Measurements from ENCODE around the gene CFAP65.

The CFAP65 gene

DNA sequence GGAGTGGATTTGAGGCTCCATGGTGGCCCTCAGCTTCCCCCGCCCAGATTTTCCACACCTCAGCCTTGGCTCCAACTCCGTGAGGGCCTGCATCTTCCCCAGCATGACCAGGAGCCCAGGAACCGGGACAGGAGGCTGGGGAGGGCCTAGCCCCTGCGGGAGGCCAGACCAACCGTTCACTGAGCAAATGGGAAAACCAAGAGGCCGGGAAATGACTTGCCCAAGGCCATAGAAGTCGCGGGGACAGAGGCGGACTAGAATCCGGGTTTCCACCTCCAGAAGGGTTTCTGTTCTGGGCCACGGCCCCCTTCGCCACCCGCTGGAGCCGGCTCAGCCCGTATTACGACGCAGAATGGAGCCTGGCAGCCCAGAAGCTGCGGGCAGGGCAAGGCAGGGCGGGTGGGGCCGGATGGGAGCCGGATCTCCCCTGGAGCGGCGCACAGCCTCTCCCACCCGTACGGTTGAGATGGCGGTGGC is 40.2 kb downstream of the CFAP65 start:
- TF ChIP-seq, protein P1, sequence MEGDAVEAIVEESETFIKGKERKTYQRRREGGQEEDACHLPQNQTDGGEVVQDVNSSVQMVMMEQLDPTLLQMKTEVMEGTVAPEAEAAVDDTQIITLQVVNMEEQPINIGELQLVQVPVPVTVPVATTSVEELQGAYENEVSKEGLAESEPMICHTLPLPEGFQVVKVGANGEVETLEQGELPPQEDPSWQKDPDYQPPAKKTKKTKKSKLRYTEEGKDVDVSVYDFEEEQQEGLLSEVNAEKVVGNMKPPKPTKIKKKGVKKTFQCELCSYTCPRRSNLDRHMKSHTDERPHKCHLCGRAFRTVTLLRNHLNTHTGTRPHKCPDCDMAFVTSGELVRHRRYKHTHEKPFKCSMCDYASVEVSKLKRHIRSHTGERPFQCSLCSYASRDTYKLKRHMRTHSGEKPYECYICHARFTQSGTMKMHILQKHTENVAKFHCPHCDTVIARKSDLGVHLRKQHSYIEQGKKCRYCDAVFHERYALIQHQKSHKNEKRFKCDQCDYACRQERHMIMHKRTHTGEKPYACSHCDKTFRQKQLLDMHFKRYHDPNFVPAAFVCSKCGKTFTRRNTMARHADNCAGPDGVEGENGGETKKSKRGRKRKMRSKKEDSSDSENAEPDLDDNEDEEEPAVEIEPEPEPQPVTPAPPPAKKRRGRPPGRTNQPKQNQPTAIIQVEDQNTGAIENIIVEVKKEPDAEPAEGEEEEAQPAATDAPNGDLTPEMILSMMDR (IDR thresholded peaks at IDR 0.05; ENCODE audit: borderline replicate concordance, control extremely low read depth, extremely low read depth, insufficient read depth, missing control alignments): no peak
- no peak for DNase-seq (ENCODE audit: low spot score)
- in situ Hi-C loops (cut with MboI; ENCODE audit: low sequenced_read_pairs, unreplicated experiment): no loop called here

DNA sequence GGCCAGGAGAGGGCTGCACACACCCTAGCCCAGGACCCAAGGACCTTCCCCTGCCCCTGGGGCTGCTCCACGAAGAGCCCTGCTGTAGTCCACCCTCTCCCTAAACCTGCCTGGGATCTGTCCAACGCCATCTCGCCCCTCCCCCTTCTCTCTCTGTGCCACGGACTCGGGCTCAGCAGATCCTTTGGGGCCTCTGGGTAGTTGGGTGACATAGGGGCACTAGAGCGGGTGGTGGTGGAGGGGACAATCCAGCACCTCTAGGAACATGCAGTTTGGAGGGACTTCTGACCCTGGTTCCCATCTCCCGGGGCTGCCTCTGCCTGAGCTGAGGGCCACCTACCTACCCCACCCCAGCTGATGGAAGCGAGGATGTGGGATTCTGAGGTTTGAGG is 40.8 kb downstream of the CFAP65 start:
- no peak for DNase-seq (ENCODE audit: low spot score)
- TF ChIP-seq, protein P1 (IDR thresholded peaks at IDR 0.05; ENCODE audit: borderline replicate concordance, control extremely low read depth, extremely low read depth, insufficient read depth, missing control alignments): no peak
- in situ Hi-C loops (cut with MboI; ENCODE audit: low sequenced_read_pairs, unreplicated experiment): no loop called here

DNA sequence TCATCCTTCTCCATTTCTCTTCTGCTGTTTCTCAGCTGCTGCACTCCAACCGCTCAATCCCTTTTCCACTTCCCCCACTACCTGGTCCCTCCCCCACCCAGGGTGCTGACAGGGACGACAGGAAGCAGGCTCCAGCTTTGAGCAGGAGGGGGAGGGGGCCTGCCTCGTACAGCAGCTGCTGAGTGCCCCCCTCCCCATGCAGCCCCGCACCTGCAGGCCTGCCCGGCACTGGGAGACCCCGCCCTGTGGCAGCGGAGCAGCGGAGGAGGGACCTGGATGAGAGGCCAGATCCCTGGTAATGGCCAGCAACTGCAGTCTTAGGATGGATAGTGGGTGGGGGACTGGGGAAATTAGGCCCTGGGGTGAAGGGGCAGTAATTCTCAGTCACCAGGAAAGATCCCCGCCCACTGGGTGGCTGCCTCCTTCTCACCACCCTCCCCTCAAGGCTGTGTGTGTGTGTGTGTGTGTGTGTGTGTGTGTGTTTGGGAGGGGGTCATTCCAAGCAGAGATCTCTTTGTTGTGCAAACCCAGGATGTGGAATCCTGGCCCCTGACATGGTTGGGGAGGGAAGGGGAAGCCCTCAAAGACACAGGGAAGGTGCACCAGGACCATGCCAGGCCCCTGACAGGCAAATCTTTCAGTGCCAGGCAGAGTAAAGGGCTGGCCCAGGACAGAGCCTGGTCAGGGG is 41.3 kb downstream of the CFAP65 start:
- in situ Hi-C loops (cut with MboI; ENCODE audit: low sequenced_read_pairs, unreplicated experiment): no loop called here
- DNase-seq (ENCODE audit: low spot score): no peak

DNA sequence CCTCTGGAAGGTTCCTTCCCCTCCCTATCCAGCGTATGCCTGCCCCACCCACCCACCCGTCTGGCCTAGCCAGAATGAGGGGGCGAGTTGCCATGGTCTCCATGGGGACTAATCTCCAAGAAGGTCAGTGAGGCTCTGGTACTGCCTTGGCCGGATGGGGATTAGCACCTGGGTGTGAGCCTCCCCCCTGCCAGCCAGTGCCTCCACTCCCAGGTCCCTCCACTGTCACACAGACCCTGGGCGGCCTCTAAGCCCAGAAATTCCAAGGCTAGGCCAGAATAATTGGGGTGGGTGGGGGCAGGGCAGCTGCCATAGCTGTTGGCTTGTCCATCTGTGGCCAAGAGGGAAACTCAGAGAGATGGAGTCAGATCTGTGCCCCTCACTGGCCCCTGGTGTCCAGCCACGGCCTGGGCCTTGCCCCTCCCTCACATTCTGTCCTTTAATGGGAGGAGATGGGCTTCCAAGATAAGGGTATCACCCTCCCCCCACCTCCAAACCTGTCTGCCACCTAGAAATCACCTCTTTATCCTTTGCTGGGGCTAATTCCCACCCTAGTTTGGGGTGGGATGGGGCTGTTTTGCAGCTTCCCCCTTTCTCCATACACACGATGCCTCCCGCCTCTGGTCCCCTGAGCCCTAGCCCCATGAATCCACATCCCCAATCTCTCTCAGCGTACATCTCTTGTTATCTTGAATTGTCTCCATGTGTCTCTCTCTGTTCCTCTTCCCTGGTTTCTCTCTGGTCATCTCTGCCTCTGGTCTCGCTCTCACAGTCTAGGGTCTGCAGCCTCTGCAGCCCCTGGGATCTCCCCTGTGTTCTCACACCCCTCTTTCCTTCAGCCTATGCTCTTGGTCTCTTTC is 42.1 kb downstream of the CFAP65 start:
- TF ChIP-seq, protein P1 (IDR thresholded peaks at IDR 0.05; ENCODE audit: borderline replicate concordance, control extremely low read depth, extremely low read depth, insufficient read depth, missing control alignments): no peak
- in situ Hi-C loops (cut with MboI; ENCODE audit: low sequenced_read_pairs, unreplicated experiment): no loop called here
- DNase-seq (ENCODE audit: low spot score): no peak

More for the DNA sequence above, 41.3 kb downstream of the CFAP65 start:
- TF ChIP-seq, protein P1 (IDR thresholded peaks at IDR 0.05; ENCODE audit: borderline replicate concordance, control extremely low read depth, extremely low read depth, insufficient read depth, missing control alignments): no peak

DNA sequence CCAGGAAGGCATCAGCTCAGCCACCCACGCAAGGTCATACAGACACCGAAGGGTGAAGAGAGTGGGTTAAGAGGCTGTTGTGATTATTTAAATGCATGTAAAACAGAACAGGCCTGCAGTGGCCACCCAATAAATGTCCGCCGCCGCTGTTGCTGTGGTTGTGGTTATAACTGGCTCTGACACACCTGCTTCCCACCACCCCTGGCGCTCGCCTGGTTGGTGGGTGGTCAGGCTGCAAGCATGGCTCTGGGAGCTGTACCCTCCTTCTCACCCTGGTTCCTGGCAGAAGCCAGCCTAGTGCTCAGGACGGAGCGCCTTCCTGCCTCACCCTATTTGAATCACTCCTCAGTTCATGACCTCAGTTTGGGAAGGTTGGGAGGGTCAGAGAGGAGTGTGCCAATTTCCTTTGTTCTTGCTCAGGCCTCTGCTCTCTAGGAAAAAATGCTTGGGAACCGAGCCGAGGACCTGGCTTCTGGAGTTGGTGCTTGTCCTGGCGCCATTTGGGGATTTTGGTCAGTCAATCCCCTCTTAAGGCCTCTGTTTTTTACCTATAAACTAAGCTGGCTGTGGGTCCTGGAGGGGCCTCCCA is 42.8 kb downstream of the CFAP65 start:
- in situ Hi-C loops (cut with MboI; ENCODE audit: low sequenced_read_pairs, unreplicated experiment): no loop called here
- TF ChIP-seq, protein P1 (IDR thresholded peaks at IDR 0.05; ENCODE audit: borderline replicate concordance, control extremely low read depth, extremely low read depth, insufficient read depth, missing control alignments): no peak
- no peak for DNase-seq (ENCODE audit: low spot score)

DNA sequence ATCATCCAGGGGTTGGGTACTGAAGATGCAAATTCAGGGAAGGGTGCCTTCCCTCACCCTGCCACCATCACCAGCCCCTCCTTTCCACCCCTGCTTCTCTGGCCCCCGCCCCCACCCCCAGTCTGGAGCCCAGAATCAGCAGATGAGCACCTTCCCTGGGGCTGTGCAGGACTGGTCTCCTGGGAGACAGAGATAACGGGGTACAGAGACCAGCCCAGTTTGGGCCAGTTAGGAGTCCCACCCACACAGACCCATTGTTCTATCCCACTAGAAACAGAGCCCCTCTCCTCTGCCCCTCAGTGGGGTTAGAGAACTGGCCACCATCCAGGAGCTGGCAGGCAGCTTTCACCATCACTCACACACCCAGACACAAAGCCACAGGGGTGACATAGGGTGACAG is 43.6 kb downstream of the CFAP65 start:
- DNase-seq (ENCODE audit: low spot score): no peak
- TF ChIP-seq, protein P1 (IDR thresholded peaks at IDR 0.05; ENCODE audit: borderline replicate concordance, control extremely low read depth, extremely low read depth, insufficient read depth, missing control alignments): no peak

More for the DNA sequence above, 43.6 kb downstream of the CFAP65 start:
- in situ Hi-C loops (cut with MboI; ENCODE audit: low sequenced_read_pairs, unreplicated experiment): no loop called here

All from GM13976 (cell line).